ENCODE measurements around the gene PLTP. TPM values are rescaled to one million over a fixed set of nuclear protein-coding genes. Genes with fewer than 3 reads are reported as not detected.

Gene PLTP
- total RNA-seq, 1 experiment from 2014 or later = 62.5 TPM

DNA sequence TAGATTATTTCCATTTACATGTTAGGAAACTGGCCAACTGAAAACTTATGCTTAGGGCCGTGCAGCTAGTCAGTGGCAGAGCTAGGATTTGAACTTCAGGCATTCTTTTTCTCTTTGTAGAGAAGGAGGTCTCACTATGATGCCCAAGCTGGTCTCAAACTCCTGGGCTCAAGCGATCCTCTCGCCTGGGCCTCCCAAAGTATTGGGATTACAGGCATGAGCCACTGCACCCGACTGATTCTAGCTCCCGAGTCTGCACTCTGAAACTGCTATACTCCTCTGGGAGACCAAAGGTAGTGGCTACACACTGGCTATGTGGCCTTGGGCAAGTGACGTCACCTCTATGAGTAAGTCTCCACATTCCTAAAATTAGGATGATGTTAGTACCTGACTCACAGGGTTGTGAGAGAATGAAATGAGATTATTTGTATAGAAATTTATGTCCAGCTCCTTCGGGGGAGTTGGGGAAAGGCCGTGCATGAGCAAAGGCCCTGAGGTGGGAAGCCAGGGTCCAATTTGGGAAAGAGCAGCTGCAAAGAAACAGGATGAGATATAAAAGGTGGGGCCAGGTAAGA, 6.4 kb downstream of the PLTP start:
- Histone ChIP-seq H3K23ac (ENCODE audit: insufficient read length, low read depth, low read length) (no peak overlapping the region), H4K91ac (ENCODE audit: insufficient read length, low read depth, low read length) (no peak overlapping the region), H3K56ac (ENCODE audit: insufficient read length, low read depth, low read length) (no peak overlapping the region), H3K14ac (ENCODE audit: insufficient read depth, low read length) (no peak overlapping the region), H2BK120ac (ENCODE audit: low read depth, low read length, poor library complexity, severe bottlenecking) (no peak overlapping the region), H3K4me1 (ENCODE audit: insufficient read depth, low read length) (no peaks in the 10 kb centered on the region), H4K8ac (replicated peaks; ENCODE audit: insufficient read length, low read depth, low read length) (no peak overlapping the region), H2BK12ac (ENCODE audit: insufficient read length, low read depth, low read length) (no peak overlapping the region), H2BK15ac (ENCODE audit: low read depth, low read length) (no peak overlapping the region), H3K18ac (ENCODE audit: insufficient read length, low read depth, low read length) (no peak overlapping the region), H2BK20ac (ENCODE audit: low read depth, low read length, poor library complexity, severe bottlenecking) (no peak overlapping the region), H2AK5ac (ENCODE audit: insufficient read length, low read length) (no peak overlapping the region), H3K27ac (ENCODE audit: insufficient read length, low read depth, low read length) (no peak overlapping the region), H2AFZ (ENCODE audit: low read length) (no peak overlapping the region), H4K5ac (ENCODE audit: insufficient read length, low read depth, low read length) (no peak overlapping the region), H3K4ac (ENCODE audit: low read depth, low read length) (no peak overlapping the region), H4K20me1 (ENCODE audit: control insufficient read depth, insufficient read depth, insufficient read length) (no peaks in the 10 kb centered on the region), H3K4me2 (ENCODE audit: insufficient read depth, insufficient read length, low read length) (no peak overlapping the region), H3K9ac (ENCODE audit: extremely low read depth, insufficient read length, low read length) (no peak overlapping the region), H3K27me3 (ENCODE audit: insufficient read depth, low read length) (no peaks in the 10 kb centered on the region), H3T11ph (ENCODE audit: low read length) (no peak overlapping the region), H3K79me1 (ENCODE audit: insufficient read depth, low read depth, low read length, poor library complexity, severe bottlenecking) (no peaks in the 10 kb centered on the region), H3K23me2 (ENCODE audit: insufficient read length, low read depth, low read length, poor library complexity, severe bottlenecking) (no peaks in the 10 kb centered on the region), H2BK5ac (ENCODE audit: insufficient read length, low read length) (no peak overlapping the region), H3K9me3 (ENCODE audit: control insufficient read depth, low read depth, low read length) (no peaks in the 10 kb centered on the region), H3K79me2 (ENCODE audit: insufficient read depth, low read length) (no peaks in the 10 kb centered on the region)
- no peak for DNase-seq
- Mint-ChIP-seq H3K27me3 (ENCODE audit: low read depth) (no peaks in the 10 kb centered on the region), H3K27ac (no peak overlapping the region), H3K9me3 (no peaks in the 10 kb centered on the region), H3K4me3 (no peak overlapping the region), H3K36me3 (ENCODE audit: insufficient read depth in 1 of 3, low read depth in 3 of 3) (peaks cover 57 to 69% (median 60%) of the 10 kb centered on the region in 3 experiments; a peak in 6 of 7 replicates), H3K4me1 (peaks cover 8 to 16% of the 10 kb centered on the region in 2 experiments)
- WGBS (ENCODE audit: extremely low coverage, insufficient read length, low lambda C conversion rate) = no CpG with 5 or more reads among the region's 8 CpGs
- TF ChIP-seq, protein P1, sequence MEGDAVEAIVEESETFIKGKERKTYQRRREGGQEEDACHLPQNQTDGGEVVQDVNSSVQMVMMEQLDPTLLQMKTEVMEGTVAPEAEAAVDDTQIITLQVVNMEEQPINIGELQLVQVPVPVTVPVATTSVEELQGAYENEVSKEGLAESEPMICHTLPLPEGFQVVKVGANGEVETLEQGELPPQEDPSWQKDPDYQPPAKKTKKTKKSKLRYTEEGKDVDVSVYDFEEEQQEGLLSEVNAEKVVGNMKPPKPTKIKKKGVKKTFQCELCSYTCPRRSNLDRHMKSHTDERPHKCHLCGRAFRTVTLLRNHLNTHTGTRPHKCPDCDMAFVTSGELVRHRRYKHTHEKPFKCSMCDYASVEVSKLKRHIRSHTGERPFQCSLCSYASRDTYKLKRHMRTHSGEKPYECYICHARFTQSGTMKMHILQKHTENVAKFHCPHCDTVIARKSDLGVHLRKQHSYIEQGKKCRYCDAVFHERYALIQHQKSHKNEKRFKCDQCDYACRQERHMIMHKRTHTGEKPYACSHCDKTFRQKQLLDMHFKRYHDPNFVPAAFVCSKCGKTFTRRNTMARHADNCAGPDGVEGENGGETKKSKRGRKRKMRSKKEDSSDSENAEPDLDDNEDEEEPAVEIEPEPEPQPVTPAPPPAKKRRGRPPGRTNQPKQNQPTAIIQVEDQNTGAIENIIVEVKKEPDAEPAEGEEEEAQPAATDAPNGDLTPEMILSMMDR (conservative IDR thresholded peaks at IDR 0.05) = no peak
